NCI-H2196 treated with DMSO at 0.1 percent for 48 hours (cell line): Measurements from ENCODE around the gene SLCO2A1.

Source experiments
- DNase-seq: peaks from one replicate; lab custom pipeline; 2025; ENCODE audit not compliant: unreplicated experiment; lab: John Stamatoyannopoulos, UW

Gene SLCO2A1

GRCh38 chr3:133983576-133984560 lies 45.9 kb downstream of the SLCO2A1 start:
- no peak for DNase-seq

- DNase-seq: no peak
Observed at GRCh38 chr3:133983126-133983525, 46.6 kb downstream of the SLCO2A1 start.

- DNase-seq: no peak
Observed at GRCh38 chr3:133980550-133980949, 49.2 kb downstream of the SLCO2A1 start.

- DNase-seq: no peak
Observed at GRCh38 chr3:133980035-133980434, 49.7 kb downstream of the SLCO2A1 start.

- DNase-seq: no peak
Observed at GRCh38 chr3:133979553-133979952, 50.2 kb downstream of the SLCO2A1 start.

GRCh38 chr3:133977568-133977967 lies 52.2 kb downstream of the SLCO2A1 start:
- DNase-seq: no peak

- no peak for DNase-seq
Observed at GRCh38 chr3:133973249-133973980, 56.3 kb downstream of the SLCO2A1 start.

- no peak for DNase-seq
Observed at GRCh38 chr3:133972156-133972555, 57.6 kb downstream of the SLCO2A1 start.

GRCh38 chr3:133970916-133971315 lies 58.8 kb downstream of the SLCO2A1 start:
- no peak for DNase-seq

GRCh38 chr3:133970339-133970738 lies 59.4 kb downstream of the SLCO2A1 start:
- DNase-seq: no peak

GRCh38 chr3:133967992-133968892 lies 61.5 kb downstream of the SLCO2A1 start:
- no peak for DNase-seq

GRCh38 chr3:133966954-133967353 lies 62.8 kb downstream of the SLCO2A1 start:
- DNase-seq: no peak

- no peak for DNase-seq
Observed at GRCh38 chr3:133965906-133966305, 63.8 kb downstream of the SLCO2A1 start.

GRCh38 chr3:133965013-133965570 lies 64.6 kb downstream of the SLCO2A1 start:
- no peak for DNase-seq

GRCh38 chr3:133964547-133964946 lies 65.2 kb downstream of the SLCO2A1 start:
- no peak for DNase-seq

- no peak for DNase-seq
Observed at GRCh38 chr3:133963657-133964396, 65.9 kb downstream of the SLCO2A1 start.

- no peak for DNase-seq
Observed at GRCh38 chr3:133962849-133963248, 66.9 kb downstream of the SLCO2A1 start.

- no peak for DNase-seq
Observed at GRCh38 chr3:133958071-133958805, 71.5 kb downstream of the SLCO2A1 start.

- no peak for DNase-seq
Observed at GRCh38 chr3:133956982-133957381, 72.7 kb downstream of the SLCO2A1 start.
